HCT116 (cell line): ENCODE results near the gene ZNF436.

ENCODE experiments used
- CTCF ChIP-seq, 3 experiments: fragments of 200-600 bp in 1 of 3; sonication (generic) in 1 of 3; IDR thresholded peaks in 2 of 3; conservative IDR thresholded peaks in 1 of 3; 2 replicates each; pipeline ENCODE4 v1.5.1; 2012 to 2017; ENCODE audit warnings: low read depth in 2 of 3, low read length in 2 of 3, antibody characterized with exemption in 1 of 3, borderline replicate concordance in 1 of 3, control low read depth in 1 of 3, mild to moderate bottlenecking in 1 of 3, mixed read lengths in 1 of 3, mixed run types in 1 of 3, moderate library complexity in 1 of 3; ENCODE audit not compliant: insufficient read depth in 1 of 3
- ELF1 ChIP-seq: IDR thresholded peaks from 2 replicates; pipeline ENCODE4 v1.6.1; 2012; ENCODE audit warnings: low read depth, borderline replicate concordance
- EZH2phosphoT487 ChIP-seq: fragments of 200-600 bp; IDR thresholded peaks from 2 replicates; pipeline ENCODE4 v1.6.1; 2018; ENCODE audit warnings: antibody characterized with exemption, borderline replicate concordance
- MAX ChIP-seq: IDR thresholded peaks from 2 replicates; pipeline ENCODE4 v1.6.1; 2012
- POLR2A ChIP-seq: IDR thresholded peaks from 2 replicates; pipeline ENCODE4 v1.7.0; 2011; ENCODE audit warnings: borderline replicate concordance; ENCODE audit not compliant: insufficient read depth, insufficient read length; ENCODE audit errors: extremely low read depth
- POLR2AphosphoS5 ChIP-seq: IDR thresholded peaks from 2 replicates; pipeline ENCODE4 v1.6.1; 2011; ENCODE audit warnings: mild to moderate bottlenecking, low read depth, low read length, moderate library complexity
- RAD21 ChIP-seq: IDR thresholded peaks from 2 replicates; pipeline ENCODE4 v1.6.1; 2012; ENCODE audit warnings: low read depth, mild to moderate bottlenecking
- SIN3A ChIP-seq: IDR thresholded peaks from 2 replicates; pipeline ENCODE4 v1.6.1; 2012; ENCODE audit warnings: low read depth
- SP1 ChIP-seq: IDR thresholded peaks from 2 replicates; pipeline ENCODE4 v1.6.1; 2012; ENCODE audit warnings: low read depth
- TCF7L2 ChIP-seq: IDR thresholded peaks from 2 replicates; pipeline ENCODE4 v1.7.0; 2011; ENCODE audit warnings: borderline replicate concordance, inconsistent platforms; ENCODE audit not compliant: insufficient read depth, insufficient read length; ENCODE audit errors: extremely low read depth
- YY1 ChIP-seq: IDR thresholded peaks from 2 replicates; pipeline ENCODE4 v1.6.1; 2011; ENCODE audit warnings: low read length, low read depth, moderate library complexity, mild to moderate bottlenecking; ENCODE audit not compliant: insufficient replicate concordance; ENCODE audit errors: extremely low read depth
- ZNF274 ChIP-seq: fragments of 200-500 bp; sonication (Bioruptor generic); IDR thresholded peaks from 2 replicates; pipeline ENCODE4 v1.6.1; 2014; ENCODE audit warnings: mild to moderate bottlenecking, low read depth, low read length, inconsistent platforms
- TF ChIP-seq, protein P1 (sequence below): IDR thresholded peaks from 2 replicates; pipeline ENCODE4 v1.6.1; 2011; ENCODE audit warnings: mild to moderate bottlenecking, low read length, moderate library complexity; ENCODE audit not compliant: insufficient replicate concordance; ENCODE audit errors: extremely low read depth

DNA sequence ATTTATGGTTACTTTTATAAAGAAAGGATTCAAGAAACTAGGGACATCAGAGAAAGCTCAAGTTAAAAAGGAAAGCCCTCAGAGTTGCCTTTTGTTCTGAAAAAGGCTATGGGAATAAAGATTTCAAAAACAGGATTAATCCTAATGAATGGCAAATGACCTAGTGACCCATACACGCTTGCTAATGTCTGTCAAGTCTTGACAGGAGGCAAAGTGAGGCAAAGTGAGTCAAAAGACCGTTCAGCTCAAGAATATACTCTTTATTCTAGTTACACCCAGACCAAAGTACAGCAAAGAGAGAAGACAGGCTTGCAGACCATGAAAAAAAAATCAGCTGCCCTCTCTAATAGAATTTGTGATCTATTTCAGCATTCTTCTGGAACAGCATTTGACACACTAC lies 3.5 kb downstream of the ZNF436 start:
- no peak for TF ChIP-seq POLR2A
- TF ChIP-seq ZNF274, result no peak
- no peak for TF ChIP-seq CTCF (IDR thresholded peaks at IDR 0.05 in 2 of 3, conservative IDR thresholded peaks at IDR 0.05 in 1 of 3; ENCODE audit: borderline replicate concordance in 1 of 3, insufficient read depth in 1 of 3, low read depth in 2 of 3, low read length in 2 of 3)
- TF ChIP-seq MAX, result no peak
- TF ChIP-seq EZH2phosphoT487, result no peak
- TF ChIP-seq POLR2AphosphoS5, result no peak
- no peak for TF ChIP-seq SIN3A
- TF ChIP-seq TCF7L2, result no peak
- TF ChIP-seq ELF1, result no peak
- TF ChIP-seq SP1, result no peak
- no peak for TF ChIP-seq RAD21
- TF ChIP-seq, protein P1, sequence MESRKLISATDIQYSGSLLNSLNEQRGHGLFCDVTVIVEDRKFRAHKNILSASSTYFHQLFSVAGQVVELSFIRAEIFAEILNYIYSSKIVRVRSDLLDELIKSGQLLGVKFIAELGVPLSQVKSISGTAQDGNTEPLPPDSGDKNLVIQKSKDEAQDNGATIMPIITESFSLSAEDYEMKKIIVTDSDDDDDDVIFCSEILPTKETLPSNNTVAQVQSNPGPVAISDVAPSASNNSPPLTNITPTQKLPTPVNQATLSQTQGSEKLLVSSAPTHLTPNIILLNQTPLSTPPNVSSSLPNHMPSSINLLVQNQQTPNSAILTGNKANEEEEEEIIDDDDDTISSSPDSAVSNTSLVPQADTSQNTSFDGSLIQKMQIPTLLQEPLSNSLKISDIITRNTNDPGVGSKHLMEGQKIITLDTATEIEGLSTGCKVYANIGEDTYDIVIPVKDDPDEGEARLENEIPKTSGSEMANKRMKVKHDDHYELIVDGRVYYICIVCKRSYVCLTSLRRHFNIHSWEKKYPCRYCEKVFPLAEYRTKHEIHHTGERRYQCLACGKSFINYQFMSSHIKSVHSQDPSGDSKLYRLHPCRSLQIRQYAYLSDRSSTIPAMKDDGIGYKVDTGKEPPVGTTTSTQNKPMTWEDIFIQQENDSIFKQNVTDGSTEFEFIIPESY, result no peak
- no peak for TF ChIP-seq YY1
